Astrocyte of the spinal cord (primary cell): ENCODE results near the gene SH2D3C.

Source experiments
- DNase-seq: peaks from one replicate; pipeline ENCODE4 v3.0.0; 2011; ENCODE audit warnings: low read depth, low spot score
- H3K4me3 ChIP-seq: 2 replicates; pipeline ENCODE4 v1.5.1; 2011; ENCODE audit warnings: low read depth, mild to moderate bottlenecking, low read length, moderate library complexity
- in situ Hi-C: cut with HindIII; loops from 2 replicates; pipeline ENCODE4 v1.10.0; 2017; ENCODE audit warnings: low sequenced_read_pairs
- TF ChIP-seq, protein P1 (sequence below): IDR thresholded peaks from 2 replicates; pipeline ENCODE4 v1.5.1; 2012; ENCODE audit warnings: low read depth, mild to moderate bottlenecking, low read length, inconsistent platforms

The SH2D3C gene

DNA sequence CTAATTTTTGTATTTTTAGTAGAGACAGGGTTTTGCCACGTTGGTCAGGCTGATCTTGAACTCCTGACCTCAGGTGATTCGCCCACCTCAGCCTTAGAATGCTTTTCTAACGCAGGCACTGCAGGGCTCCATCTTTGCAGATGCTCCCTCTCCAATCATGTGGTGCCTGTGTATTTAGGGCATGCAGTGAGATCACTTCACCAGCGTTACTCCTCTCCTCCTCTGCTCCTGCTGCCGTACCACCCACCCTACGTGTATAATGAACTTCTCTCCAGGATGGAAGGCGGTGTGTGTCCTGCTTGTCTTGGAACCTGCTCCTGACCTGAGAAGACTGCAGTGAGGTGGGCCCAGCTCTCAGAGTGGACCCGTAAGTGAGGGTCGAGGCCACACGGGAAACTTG is 85.3 kb downstream of the SH2D3C start:
- in situ Hi-C loops, result no loop called here
- no peak for DNase-seq
- TF ChIP-seq, protein P1, sequence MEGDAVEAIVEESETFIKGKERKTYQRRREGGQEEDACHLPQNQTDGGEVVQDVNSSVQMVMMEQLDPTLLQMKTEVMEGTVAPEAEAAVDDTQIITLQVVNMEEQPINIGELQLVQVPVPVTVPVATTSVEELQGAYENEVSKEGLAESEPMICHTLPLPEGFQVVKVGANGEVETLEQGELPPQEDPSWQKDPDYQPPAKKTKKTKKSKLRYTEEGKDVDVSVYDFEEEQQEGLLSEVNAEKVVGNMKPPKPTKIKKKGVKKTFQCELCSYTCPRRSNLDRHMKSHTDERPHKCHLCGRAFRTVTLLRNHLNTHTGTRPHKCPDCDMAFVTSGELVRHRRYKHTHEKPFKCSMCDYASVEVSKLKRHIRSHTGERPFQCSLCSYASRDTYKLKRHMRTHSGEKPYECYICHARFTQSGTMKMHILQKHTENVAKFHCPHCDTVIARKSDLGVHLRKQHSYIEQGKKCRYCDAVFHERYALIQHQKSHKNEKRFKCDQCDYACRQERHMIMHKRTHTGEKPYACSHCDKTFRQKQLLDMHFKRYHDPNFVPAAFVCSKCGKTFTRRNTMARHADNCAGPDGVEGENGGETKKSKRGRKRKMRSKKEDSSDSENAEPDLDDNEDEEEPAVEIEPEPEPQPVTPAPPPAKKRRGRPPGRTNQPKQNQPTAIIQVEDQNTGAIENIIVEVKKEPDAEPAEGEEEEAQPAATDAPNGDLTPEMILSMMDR, result no peak
- H3K4me3 ChIP-seq, result no peak overlapping the region

DNA sequence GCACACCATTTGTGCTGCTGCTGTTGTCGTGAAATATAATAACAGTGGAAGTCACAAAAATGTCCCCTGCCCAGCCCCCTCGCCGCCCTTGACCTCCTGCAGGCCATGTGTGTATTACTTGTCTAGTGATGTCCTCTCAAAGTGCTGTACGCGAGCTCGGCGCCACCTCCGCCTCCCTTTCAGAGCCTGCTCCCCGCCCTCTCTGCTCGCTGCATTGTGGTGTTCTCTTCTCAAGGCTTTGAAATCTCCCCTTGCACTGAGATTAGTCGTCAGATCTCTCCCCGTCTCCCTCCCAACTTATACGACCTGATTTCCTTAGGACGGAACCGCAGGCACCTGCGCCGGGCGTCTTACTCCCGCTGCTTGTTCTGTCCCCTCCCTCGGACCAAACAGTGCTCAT is 86.4 kb downstream of the SH2D3C start:
- TF ChIP-seq, protein P1, result no peak
- no peak for DNase-seq
- in situ Hi-C loops, result no loop called here
- no peak overlapping the region for H3K4me3 ChIP-seq

DNA sequence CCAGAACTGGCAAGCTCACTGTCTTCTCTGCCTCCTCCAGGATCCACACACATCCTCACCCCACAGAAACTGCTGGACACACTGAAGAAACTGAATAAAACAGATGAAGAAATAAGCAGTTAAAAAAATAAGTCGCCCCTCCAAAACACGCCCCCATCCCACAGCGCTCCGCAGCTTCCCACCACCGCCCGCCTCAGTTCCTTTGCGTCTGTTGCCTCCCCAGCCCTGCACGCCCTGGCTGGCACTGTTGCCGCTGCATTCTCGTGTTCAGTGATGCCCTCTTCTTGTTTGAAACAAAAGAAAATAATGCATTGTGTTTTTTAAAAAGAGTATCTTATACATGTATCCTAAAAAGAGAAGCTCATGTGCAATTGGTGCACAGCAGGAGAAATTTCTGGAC is 87.7 kb downstream of the SH2D3C start:
- in situ Hi-C loops, result no loop called here
- H3K4me3 ChIP-seq, result no peak overlapping the region
- DNase-seq, result no peak
- TF ChIP-seq, protein P1, result no peak

DNA sequence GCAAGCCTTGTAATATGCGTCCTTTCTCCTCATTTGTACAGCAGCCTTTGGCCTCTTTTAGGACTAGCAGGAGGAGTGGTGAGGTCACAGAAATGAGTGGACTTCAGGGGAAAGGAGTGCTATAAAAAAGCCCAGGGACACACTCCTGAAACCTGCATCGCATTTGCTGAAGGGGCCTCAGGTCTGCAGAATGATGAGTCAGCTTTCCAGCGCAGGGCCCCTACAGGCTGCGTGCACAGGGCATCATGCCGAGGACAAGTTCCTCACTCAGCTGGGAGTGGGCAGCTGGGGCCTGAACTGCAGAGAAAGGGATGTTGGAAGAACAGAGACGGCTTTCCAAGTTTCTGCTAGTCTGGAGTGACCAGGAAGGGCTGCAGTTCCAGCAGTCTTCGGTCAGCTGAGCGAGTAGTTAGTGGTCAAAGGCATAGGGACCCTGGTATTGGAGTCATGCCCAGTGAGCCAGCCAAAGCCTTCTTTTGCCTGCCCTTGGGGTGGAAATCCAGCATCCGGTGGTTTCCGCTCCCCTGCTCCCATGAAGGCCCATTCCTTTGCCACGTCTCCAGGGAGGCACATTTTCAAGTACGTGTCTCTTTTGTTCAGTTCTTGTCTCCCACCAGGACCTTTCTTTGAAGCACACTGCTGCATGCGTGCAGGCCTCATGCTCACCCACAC is 89.0 kb downstream of the SH2D3C start:
- in situ Hi-C loops, result no loop called here
- TF ChIP-seq, protein P1, result no peak
- DNase-seq, result no peak
- H3K4me3 ChIP-seq, result no peak overlapping the region
